ENCODE measurements around the gene NUDT16L1. TPM values are rescaled to one million over a fixed set of nuclear protein-coding genes. Genes with fewer than 3 reads are reported as not detected.

Gene NUDT16L1
- total and polyA plus RNA-seq, 2 of the 4 experiments (the other 2 are of a cell fraction) = 22.9 to 44.3 TPM

- dilution Hi-C loops (cut with HindIII; ENCODE audit: low sequenced_read_pairs, unreplicated experiment) = no loop called here
- Histone ChIP-seq H2AK5ac (ENCODE audit: low read depth, low read length) (no peak overlapping the region), H3K27ac (ENCODE audit: insufficient read depth, low read length) (no peak overlapping the region), H2BK5ac (ENCODE audit: low read depth, low read length, poor library complexity, severe bottlenecking) (no peak overlapping the region), H2BK15ac (ENCODE audit: low read depth, low read length) (no peak overlapping the region), H3K4ac (ENCODE audit: low read depth, low read length) (no peak overlapping the region), H3K36me3 (ENCODE audit: control insufficient read depth, insufficient read depth, low read length) (peaks cover 51% of the 10 kb centered on the region), H3K56ac (ENCODE audit: extremely low read depth, insufficient read depth, low read length) (no peak overlapping the region), H2AFZ (replicated peaks; ENCODE audit: low read length, poor library complexity) (no peak overlapping the region), H3K9me1 (ENCODE audit: insufficient read depth, low read length) (no peaks in the 10 kb centered on the region), H3K23ac (ENCODE audit: low read depth, low read length) (no peak overlapping the region), H3K9ac (ENCODE audit: low read depth, low read length) (no peak overlapping the region), H4K20me1 (ENCODE audit: insufficient read depth, low read length) (no peaks in the 10 kb centered on the region; the same call in none of the 2 replicates), H3K79me1 (ENCODE audit: low read depth in 1 of 2, low read length in 2 of 2) (0 out of 4 replicates have a peak, but pooled peaks cover 0 to 2% of the 10 kb centered on the region in 2 experiments), H3K4me1 (ENCODE audit: control insufficient read depth, insufficient read depth, low read length) (no peaks in the 10 kb centered on the region), H2BK20ac (ENCODE audit: low read depth, low read length) (no peak overlapping the region), H3K9me3 (ENCODE audit: control insufficient read depth, insufficient read depth, low read length) (no peaks in the 10 kb centered on the region), H2BK120ac (ENCODE audit: low read depth, low read length) (no peak overlapping the region), H3K18ac (ENCODE audit: low read depth, low read length) (no peak overlapping the region), H4K5ac (ENCODE audit: low read depth, low read length) (no peak overlapping the region), H3K14ac (replicated peaks; ENCODE audit: low read depth, low read length) (no peak overlapping the region), H2AK9ac (replicated peaks; ENCODE audit: low read depth, low read length, poor library complexity) (no peak overlapping the region), H3K27me3 (ENCODE audit: control insufficient read depth, insufficient read depth, low read length) (no peaks in the 10 kb centered on the region), H4K91ac (ENCODE audit: insufficient read depth, low read depth, low read length) (no peak overlapping the region), H3K4me3 (ENCODE audit: insufficient read depth, low read depth, low read length) (no peak overlapping the region), H3K4me2 (ENCODE audit: low read depth, low read length) (no peak overlapping the region), H4K8ac (ENCODE audit: low read depth in 2 of 2, low read length in 2 of 2) (no peak overlapping the region)
- POLR2A ChIA-PET (ENCODE audit: unreplicated experiment) = no interaction called here
- CTCF ChIA-PET = no interaction called here
- DNase-seq = no peak
- intact Hi-C loops (cut with micrococcal nuclease) = no loop called here
- ATAC-seq (ENCODE audit: low read depth) = no peak
- TF ChIP-seq CHD1 (IDR thresholded peaks at IDR 0.05; ENCODE audit: low read depth, low read length) = no peak
- TF ChIP-seq RCOR1 (IDR thresholded peaks at IDR 0.05; ENCODE audit: insufficient replicate concordance, low read length) = no peak
- in situ Hi-C loops (cut with MboI; ENCODE audit: low sequenced_read_pairs) = no loop called here
- no TSS peak for BruUV-seq (replicated peaks)
- no CpG with 5 or more reads among the region's 8 CpGs for WGBS, 2 experiments (ENCODE audit: extremely low coverage in 2 of 2, insufficient read length in 1 of 2)
Observed at GRCh38 chr16:4687416-4687815, 5.9 kb upstream of the NUDT16L1 start.
